A673 (cell line): Measurements from ENCODE around the gene HBB.

Experiments used
- CTCF ChIP-seq: fragments of 300-800, 200-600 bp; sonication (generic); conservative IDR thresholded peaks from 2 replicates; pipeline ENCODE4 v1.5.1; 2017; ENCODE audit warnings: low read depth, mild to moderate bottlenecking, antibody characterized with exemption, low read length, moderate library complexity, mixed read lengths
- EZH2 ChIP-seq: fragments of 200-600 bp; sonication (generic); IDR thresholded peaks from 2 replicates; pipeline ENCODE4 v1.6.1; 2017; ENCODE audit warnings: borderline replicate concordance, low read depth, mild to moderate bottlenecking, mixed read lengths, antibody characterized with exemption, low read length; ENCODE audit not compliant: poor library complexity, severe bottlenecking

DNA sequence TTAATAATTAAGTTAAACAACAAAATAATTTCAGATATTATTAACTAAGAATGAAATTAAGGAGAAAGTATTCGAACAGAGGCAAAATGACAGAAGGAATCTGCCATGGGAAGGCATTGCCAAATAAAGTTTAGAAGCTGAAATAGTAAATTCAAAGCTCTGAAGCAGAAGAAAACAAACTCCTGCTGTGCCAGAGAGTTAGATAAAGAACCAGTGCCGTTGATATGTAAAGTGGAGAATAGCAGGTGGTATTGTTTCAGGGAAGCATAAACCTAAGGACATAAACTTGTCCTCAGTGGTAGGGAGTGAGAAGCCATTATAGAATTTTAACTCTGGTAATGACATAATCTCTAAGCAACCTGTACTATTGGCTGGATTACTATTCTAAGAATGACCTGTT lies 30.4 kb upstream of the HBB start:
- TF ChIP-seq EZH2, result no peak
- TF ChIP-seq CTCF, result no peak
